PFSK-1 (cell line): ENCODE results near the gene TVP23C.

ENCODE experiments used
- POLR2AphosphoS5 ChIP-seq: IDR thresholded peaks from 2 replicates; pipeline ENCODE4 v1.6.1; 2012; ENCODE audit warnings: low read depth, mild to moderate bottlenecking, control low read depth, low read length, moderate library complexity
- TAF1 ChIP-seq: IDR thresholded peaks from 2 replicates; pipeline ENCODE4 v1.6.1; 2012; ENCODE audit warnings: low read length, control low read depth, borderline replicate concordance; ENCODE audit not compliant: insufficient read depth
- TF ChIP-seq, protein P1 (sequence below), 2 experiments: IDR thresholded peaks; 2 replicates each; pipeline versions ENCODE4 v1.6.1 to v1.8.0; 2011 to 2012; ENCODE audit warnings: low read depth in 2 of 2, low read length in 2 of 2, control low read depth in 1 of 2, inconsistent platforms in 1 of 2, mild to moderate bottlenecking in 1 of 2, moderate library complexity in 1 of 2; ENCODE audit not compliant: insufficient read depth in 1 of 2

DNA sequence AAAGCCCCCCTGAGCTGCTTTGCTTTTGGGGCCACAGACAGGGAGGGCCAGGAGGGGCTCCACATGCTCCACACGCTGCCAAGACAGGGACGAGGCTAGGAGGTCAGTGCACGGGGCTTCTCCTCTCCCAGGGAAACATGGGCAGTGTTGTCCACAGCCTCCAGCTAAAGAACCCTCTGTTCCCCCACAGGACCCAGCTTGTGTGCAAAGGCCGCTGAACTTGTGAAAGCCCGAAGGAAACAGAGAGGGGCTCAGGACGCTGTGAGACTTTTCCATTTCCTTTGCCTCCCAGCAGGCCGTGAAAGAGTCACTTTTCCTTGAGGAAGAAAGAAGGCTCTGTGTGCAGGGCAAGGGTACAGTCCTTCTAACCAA is 105.6 kb downstream of the TVP23C start:
- TF ChIP-seq, protein P1, sequence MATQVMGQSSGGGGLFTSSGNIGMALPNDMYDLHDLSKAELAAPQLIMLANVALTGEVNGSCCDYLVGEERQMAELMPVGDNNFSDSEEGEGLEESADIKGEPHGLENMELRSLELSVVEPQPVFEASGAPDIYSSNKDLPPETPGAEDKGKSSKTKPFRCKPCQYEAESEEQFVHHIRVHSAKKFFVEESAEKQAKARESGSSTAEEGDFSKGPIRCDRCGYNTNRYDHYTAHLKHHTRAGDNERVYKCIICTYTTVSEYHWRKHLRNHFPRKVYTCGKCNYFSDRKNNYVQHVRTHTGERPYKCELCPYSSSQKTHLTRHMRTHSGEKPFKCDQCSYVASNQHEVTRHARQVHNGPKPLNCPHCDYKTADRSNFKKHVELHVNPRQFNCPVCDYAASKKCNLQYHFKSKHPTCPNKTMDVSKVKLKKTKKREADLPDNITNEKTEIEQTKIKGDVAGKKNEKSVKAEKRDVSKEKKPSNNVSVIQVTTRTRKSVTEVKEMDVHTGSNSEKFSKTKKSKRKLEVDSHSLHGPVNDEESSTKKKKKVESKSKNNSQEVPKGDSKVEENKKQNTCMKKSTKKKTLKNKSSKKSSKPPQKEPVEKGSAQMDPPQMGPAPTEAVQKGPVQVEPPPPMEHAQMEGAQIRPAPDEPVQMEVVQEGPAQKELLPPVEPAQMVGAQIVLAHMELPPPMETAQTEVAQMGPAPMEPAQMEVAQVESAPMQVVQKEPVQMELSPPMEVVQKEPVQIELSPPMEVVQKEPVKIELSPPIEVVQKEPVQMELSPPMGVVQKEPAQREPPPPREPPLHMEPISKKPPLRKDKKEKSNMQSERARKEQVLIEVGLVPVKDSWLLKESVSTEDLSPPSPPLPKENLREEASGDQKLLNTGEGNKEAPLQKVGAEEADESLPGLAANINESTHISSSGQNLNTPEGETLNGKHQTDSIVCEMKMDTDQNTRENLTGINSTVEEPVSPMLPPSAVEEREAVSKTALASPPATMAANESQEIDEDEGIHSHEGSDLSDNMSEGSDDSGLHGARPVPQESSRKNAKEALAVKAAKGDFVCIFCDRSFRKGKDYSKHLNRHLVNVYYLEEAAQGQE (IDR thresholded peaks at IDR 0.05; ENCODE audit: insufficient read depth in 1 of 2, low read depth in 2 of 2, low read length in 2 of 2), result no peak
- TF ChIP-seq POLR2AphosphoS5, result no peak
- no peak for TF ChIP-seq TAF1
